Forelimb muscle (tissue), 1 donor: Measurements from ENCODE around the gene IFI27L1. TPM values are rescaled to one million over a fixed set of nuclear protein-coding genes. Genes with fewer than 3 reads are reported as not detected.

Experiments
- DNase-seq: peaks from one replicate; pipeline ENCODE4 v3.0.0-alpha.2; 2013; ENCODE audit warnings: low read depth
- polyA plus RNA-seq: library from polyadenylated mRNA; unstranded; fragments of 120-200 nt; gene quantifications from one replicate; pipeline ENCODE4 v1.2.1, GENCODE V29; 2013; ENCODE audit not compliant: insufficient read length

Gene IFI27L1, protein sequence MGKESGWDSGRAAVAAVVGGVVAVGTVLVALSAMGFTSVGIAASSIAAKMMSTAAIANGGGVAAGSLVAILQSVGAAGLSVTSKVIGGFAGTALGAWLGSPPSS
- 12.2 TPM for polyA plus RNA-seq

DNA sequence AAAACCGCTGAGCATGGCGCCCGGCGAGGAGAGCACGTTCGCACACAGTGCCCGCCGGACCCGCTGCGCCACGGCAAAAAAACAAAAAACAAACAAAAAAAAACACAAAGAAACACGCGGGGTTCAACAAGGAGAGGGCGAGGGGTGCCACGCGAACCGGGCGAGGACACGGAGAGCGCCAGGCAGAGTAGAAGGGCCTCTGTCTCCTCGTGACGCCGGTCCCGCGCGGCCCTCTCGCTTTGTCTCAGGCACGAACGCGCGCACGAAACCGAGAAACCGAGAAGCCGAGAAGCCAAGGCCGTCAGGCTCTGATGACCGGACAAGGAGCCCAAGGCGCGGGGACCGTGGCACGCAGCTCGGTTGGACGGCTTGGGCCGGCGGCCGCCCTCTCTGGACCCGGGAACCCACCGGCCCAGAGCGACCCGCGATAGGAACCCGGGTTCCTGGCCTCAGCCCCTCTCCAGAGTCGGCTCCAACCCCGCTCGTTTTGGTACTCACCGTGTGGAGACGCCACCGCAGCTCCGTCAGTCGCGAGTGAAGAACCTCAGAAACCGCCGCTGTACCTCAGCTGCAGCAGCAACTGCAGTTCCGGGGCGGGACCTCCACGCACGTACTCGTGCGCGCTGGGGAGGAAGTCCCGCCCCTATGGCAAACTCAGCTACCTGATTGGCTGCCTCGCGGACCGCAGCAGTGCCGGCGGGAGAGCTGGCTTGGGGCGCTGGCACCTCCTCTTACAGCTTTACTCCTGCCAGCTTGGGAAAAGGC, at the start of gene IFI27L1, which contains the start of gene DDX24:
Gene IFI27L1, plus strand, starts transcription at position 690 of the 765 bp plus-strand sequence. CDS start 15,628 bp downstream, outside the sequence.
Gene DDX24, minus strand, starts transcription at position 582 of the 765 bp plus-strand sequence. CDS start 1,460 bp downstream, outside the sequence.
- peak; percentile 87 for DNase-seq

DNA sequence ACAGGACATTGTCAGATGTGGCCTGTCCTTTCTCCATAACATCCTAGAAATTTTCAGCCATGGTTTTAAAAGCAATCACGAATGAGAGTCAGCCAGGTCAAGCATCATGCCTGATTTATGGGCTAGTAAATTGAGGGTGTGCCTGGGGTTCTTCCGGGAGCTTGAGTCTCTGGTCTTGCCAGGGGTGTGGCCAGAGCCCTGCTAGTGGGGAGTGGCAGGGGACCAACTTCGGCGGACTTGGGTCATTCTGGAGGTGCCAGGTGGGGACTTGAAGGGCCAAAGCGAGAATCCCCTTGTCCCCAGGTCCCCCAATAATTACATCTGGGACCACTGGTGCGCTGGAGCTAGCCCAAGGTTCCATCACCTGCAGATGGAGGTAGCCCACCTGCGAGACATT, 49.2 kb upstream of the IFI27L1 start:
- DNase-seq = no peak

DNA sequence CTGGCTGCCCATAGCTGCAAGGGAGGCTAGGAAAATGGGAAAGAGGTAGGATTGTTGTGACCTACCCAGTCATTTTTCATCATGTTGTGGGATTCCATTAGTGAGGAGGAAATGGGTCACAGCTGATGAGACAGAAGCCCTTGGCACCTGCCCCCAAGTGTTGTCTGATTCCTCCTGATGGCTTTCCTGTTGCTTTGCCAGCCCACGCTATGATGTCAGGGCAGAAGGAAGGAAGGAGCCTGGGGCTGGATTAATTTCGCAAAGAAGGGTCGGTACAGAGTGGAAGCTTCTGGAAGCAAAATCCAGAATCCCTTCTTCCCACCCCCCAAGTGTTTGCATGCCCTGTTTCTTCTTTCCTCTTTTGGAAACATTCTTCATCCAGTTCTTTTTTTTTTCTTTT, 46.2 kb upstream of the IFI27L1 start:
- no peak for DNase-seq

DNA sequence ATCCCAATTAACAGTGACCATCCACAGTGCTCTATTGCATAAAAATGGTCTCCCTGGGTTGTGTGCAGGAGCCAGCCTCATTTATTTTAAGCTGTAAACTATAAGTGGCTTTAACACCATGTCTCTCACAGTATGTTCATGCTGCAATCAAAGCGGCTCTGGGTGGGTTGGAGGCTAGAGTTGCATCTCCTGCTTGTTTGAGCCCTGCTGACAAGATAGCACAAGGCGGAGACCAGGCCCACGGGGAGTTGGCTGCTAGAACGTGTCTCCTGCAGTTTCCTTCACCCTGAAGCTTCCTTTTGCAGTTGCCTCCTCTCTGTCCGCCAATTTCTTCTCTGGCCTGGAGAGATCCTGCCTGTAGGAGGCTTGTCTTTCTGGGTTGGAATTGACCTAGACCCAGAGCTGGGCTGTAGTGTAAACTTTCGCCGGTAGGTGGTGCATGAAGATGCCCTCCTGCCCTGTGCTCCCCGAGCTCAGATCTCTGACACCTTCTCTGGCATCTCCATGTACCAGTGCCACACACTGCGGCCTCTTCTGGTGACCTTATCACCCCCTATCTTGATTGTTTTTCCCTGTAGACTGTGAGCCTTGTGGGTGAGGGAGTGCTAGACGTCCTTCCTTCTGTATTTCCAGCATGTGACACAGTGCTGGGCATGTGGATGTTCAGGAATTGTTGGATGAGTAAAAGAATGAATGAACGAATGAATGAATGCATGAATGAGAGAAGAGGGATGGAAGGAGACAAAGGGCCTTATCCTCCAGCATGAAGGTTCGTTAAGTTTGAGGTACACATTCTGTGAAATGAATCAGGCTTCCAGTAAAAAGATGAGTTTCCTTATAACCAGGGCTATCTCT, 44.6 kb upstream of the IFI27L1 start:
- DNase-seq = peak; percentile 9

DNA sequence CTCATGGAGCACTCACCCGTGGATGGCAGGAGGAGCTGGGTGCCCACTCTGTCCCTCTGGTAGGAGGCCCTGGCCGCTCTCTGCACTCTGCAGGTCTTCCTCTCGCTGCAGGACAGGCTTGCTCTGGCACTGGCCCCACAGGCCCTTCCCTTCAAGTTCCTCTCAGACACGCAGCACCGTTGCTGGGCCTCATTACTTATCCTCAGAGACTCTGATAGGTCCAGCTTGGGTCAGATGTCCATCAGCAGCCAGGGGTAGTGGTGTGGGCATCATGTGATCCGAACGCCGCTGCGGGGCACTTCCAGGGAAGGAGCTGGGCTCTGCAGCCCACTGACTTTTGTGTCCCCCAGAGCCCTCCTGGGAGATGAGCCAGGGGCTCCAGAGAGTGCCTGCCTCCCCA, 43.2 kb upstream of the IFI27L1 start:
- DNase-seq = no peak

DNA sequence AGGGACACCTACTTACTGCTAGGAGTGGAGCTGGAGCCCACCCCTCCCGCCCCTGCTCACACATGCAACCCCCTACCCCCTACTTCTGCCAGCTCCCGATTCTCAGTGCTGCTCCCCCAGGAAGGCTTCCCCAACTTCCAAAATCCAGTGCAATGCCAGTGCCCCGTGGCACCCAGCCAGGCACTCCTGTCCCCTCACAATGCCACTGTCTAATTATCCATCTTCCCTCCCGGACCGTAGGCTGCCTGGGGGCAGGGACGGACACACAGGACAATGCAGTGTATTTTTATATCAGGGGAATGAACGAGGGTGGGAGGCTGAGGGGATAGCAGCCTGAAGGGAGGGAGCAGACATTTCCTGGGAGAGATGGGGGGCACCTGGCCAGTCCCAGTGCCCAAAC, 42.6 kb upstream of the IFI27L1 start:
- DNase-seq = no peak

DNA sequence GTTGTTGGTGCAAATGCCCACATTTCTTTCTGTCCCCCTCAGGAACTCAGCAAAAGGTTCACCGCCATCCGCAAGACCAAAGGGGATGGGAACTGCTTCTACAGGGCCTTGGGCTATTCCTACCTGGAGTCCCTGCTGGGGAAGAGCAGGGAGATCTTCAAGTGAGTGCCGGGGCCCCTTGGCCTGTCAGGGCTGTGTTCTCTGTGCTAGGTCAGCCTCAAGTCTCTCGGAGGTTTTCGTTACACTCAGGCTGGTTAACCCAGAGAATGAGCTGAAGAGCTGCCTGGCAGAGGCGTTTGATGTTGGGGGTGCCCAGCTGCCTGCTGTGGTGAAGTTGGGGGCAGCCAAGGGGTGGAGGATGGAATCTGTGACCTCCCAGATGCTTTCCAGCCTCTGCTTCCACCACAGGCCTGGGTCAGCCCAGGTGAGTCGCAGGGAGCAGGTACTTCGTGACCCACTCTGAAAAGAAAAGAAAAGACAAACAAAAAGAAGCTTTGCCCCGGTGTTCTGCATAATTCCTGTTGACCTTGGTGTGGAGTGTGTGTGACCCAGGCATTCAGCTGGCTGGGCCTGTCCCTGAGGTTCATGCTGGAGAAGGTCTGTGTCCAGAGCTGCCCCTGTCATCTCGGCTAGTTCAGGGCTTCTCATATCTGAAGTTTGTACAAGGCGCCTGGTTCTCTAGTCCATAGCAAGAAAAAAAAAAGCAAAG, 42.0 kb upstream of the IFI27L1 start:
- DNase-seq = no peak

DNA sequence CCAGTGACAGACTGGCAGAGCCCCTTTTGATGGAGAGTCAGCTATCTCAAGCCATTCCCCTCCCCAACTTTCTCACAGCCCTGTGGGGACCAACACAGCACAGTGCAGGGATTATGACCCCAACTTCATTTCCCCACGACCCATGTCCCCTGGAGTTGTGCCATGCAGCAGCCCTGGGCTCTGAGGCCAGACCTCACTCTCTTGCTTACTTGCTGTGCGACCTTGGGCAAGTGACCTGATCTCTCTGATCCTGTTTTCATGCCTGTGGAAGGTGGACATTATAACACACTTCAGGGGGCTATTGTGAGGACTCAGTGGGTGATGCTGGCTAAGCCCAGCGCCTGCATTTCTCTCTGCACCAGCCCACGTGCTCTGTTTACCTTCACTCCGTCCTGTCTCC, 40.9 kb upstream of the IFI27L1 start:
- DNase-seq = no peak

DNA sequence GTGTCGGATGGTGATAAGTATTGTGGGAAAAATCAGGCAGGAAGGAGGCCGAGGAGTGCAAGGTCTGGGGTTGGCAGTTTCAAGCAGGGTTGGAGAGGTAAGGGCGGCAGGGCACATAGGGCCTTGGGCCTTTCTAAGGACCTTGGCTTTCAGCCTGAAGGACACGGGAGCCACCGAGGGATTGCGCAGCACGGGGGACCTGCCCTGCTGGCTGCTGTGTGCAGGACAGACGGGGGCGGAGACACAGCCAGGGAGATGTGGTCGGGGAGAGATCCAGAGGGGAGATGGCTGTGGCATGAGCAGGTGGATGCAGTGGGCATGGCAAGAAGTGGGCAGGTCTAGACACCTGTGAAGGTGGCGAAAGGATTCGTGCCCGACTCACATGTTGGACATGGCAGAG, 40.3 kb upstream of the IFI27L1 start:
- DNase-seq = no peak

DNA sequence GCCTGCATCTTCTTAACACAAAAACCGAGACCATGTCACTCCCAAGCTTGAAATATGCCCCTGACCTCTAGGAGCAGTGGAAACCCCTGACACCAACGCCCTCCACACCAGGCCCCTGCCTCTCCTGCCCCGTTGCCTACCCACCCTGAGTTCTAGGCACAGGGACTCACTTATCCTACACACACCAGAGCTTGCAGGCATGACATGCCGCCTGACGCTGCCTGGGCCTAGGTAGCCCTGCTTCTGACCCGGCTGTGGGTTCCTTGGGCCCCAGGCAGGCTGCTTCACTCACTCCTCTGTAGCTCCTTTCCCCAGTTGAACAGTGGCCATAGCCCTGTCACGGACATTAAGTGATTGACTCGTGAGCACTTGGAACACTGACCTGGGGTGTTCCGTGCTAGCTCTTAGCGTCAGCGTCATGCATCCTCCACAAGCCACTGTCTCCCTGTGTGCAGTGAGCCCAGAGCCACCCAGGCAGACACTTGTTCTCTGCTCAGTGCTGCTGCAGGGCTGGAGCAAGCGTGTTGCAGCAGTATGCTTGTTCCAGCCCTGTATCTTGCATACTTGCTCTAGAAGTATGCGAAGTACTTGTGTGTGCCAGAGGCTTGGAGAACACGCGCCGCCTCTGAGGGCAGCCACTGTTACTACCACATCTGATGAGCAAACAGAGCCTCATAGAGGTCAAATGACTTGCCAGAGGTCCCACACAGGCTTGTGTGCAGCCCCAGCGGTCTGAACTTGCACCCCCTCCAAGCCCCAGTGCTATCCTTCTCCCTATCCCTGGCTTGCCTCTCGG, 39.4 kb upstream of the IFI27L1 start:
- peak; percentile 9 for DNase-seq

DNA sequence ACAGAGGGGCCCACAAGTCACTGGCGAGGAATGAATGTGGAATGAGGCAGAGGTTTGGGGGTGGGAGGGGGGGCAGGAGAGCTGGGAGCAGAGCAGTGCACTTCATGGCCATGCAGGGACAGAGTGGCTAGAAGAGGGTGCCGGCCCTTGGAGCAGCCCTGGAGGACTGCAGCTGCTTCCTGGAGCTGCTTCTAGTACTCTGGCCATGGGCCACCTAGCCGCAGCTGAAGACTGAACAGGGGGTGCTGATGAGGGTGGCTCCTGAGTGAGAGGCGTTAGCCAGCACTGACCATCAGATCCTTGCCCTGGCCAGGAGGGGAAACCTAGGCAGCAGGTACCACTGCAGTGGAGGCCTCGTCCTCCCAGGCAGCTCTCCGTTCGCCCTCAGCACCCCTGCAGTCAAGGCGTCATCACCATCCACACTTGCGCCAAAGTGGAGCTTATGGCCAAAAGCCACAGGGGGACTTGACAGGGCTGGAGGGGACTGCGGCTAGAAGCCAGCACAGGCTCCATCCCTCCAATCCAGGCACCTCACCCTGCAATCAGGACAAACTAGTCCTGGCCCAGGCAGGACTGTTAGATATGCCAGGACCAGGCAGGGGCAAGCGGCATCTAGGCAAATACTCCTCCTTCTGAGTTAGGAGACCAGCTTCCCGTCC, 38.5 kb upstream of the IFI27L1 start:
- no peak for DNase-seq

DNA sequence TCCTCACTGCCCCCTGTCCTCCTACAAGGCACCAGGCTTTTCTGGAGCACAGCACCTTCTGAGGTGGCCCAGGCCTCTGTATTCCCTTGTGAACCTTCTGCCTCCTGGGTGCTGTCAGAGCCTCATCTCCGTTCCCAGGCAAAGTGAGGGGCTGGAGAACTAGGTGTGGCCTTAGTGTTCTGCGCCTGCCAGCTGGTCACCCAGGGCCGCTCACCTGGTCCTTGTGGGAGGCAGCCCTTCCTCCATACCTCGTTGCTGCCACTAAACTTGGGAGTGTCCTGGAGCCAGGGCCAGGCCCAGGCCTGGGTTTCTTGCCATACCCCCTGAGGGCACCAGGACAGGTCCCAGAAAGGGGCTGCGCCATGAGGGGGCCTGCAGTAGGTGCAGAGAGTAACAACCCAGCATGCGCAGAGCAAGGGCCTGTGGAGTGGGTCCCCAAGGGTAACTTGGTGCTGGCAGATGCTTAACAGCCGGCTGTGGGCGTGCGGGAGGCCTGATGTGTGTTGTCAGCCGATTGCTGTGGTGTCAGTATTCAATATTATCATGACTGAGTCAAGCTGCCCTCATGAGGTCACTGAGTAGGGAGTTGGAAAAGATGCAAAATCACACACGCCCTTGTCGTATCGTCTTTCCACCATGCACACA, 37.9 kb upstream of the IFI27L1 start:
- DNase-seq = no peak

DNA sequence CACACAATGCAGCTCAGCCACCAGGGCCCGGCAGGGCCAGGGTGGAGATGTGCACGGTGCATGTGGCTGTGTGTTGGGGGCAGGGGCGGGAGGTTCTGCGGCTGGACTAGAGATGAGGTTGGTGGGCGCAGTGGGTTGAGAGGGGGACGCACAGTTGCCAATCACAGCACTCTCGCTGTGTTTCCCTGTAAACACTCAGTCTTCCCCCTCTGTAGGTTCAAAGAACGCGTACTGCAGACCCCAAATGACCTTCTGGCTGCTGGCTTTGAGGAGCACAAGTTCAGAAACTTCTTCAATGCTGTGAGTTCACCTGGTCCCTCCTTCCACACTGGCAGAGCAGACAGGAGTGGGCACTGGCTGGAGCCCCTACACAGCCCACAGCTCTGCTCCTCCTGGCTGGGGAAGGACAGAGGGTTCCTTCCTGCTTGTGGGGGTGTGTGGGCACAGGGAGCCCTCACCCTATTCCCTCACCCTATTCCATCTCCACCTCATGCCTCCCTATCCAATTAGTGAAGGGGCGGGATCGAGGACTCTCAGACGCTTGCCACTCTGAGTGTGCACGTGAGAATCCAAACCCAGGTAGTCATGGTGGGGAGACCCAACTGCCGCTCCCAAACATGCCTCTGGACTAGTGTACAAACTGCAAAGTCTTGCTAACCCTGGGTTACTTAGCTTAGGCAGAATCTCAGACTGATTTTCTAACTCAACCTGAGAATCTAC, 37.2 kb upstream of the IFI27L1 start:
- DNase-seq = no peak

DNA sequence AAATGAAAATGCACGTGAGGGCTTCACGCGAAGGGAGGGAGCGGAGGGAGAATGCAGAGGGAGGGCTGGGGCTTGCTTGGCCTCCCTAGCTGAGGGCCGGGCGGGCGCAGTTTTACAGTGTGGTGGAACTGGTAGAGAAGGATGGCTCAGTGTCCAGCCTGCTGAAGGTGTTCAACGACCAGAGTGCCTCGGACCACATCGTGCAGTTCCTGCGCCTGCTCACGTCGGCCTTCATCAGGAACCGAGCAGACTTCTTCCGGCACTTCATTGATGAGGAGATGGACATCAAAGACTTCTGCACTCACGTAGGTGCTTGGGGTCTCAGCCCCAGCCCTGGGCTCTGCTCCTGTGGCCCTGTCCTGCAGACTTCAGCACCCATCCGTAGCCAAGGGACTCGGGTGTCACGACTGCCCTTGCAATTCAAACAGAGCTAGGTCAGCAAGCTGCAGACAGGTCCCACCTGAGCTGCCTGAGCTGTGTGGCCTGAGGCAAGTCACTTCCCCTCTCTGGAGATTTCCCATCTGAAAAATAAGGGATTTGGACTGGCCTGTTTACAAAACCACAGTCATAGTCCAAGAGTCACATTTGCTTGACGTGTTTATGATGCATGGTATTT, 36.5 kb upstream of the IFI27L1 start:
- DNase-seq = no peak

DNA sequence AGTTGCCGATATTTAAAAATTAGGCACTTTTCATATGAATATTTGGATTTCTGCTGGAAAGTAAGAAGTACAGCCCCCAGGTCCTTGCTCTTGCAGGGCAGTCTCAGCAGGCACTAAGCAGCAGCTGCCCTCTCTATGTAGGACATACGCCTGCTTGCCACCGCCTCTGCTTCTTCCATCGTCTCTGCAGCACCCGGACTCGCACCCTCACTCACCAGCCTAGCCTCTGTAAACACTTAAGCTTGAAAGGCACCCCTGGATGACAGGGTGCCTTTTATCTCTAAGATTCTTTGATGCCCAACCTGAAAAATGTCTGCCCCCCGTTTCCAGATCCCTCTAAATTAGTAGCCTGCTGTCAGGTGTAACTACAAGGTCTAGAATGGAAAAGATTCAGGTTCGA, 36.0 kb upstream of the IFI27L1 start:
- no peak for DNase-seq

DNA sequence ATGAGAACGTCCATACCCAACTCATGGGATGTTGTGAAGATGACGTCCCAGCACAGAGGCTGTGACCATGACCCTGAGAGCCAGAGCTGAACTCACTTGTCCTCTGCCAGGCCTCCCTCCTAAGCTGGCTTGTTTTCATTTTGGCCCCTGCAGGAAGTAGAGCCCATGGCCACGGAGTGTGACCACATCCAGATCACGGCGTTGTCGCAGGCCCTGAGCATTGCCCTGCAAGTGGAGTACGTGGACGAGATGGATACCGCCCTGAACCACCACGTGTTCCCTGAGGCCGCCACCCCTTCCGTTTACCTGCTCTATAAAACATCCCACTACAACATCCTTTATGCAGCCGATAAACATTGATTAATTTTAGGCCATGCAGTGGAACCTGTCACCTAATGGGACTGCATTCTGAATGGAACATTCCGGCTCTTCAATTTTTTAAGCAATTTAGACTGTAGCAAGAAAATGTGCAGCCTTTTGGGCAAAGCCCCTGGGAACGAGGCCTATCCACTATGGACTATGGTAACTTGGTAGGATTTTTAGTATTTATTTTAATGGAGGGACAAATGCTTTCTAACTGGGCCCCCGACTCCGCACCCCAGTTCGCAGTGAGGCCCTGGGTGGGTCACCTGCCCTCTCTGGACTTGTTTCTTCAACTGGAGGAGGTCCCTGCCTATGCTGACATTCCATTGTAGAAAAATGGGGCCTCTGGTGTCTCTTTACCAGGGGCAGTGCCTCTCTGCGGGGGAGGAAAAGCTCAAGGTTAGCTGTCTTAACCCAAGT, 35.4 kb upstream of the IFI27L1 start:
- no peak for DNase-seq

DNA sequence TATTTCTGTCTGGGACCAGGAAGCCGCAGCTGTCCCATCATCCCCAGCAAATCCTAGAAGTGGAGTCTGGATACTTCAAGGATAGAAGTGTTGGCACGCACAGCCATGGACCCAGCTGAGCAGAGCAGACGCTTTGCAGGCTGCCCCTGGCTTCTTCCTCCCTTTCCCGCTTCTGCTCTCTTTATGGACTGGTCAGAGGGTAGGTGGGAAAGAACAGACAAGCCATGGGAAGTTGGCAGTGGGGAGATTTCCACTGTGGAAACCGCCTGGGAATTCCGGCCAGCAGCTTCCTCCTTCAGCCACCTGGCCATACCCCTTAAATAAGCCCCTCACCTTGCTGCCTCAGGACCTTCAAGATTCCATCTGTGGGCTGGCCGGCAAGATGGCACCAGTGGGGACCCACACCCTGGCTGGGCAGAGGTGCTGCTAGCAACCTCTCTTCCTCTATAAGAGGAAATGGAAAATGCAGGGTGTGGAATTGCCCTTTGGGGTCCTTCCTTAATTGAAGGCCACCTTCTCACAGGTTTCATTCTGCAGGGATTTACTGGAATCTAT, 34.3 kb upstream of the IFI27L1 start:
- no peak for DNase-seq

DNA sequence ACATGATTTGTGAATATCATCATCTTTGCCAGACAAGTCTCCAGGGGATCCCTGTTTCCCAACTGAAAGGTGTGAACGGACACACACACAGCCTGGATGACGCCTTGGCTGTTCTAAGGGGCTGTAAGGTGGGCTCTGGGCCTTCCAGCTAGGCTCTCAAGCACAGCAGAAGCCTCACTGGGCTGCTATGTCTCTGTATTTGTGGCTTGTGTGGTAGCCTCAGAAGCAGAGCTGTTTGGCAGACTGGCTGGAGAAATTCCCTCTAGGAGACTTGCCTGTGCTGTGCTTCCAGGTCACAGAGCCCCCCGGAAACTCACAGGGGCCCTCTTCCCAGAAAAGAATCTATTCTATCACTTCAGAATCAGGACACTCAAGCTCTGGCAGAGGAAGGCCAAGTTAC, 33.5 kb upstream of the IFI27L1 start:
- no peak for DNase-seq
